Stomach (tissue), 4 donors: Measurements from ENCODE around the gene NCS1.
A peak's percentile ranks its signal among the peaks of the same experiment; 100 is the strongest.

ENCODE experiments used
- CTCF ChIP-seq, 7 experiments: fragments of 450-650 bp in 4 of 7; fragments of 200-600 bp in 3 of 7; sonication (generic) in 3 of 7; IDR thresholded peaks; one replicate each; pipeline ENCODE4 v1.5.1; 2016 to 2019; ENCODE audit warnings: antibody characterized with exemption in 7 of 7, control low read depth in 2 of 7, mild to moderate bottlenecking in 1 of 7
- EP300 ChIP-seq: sonication (generic); formaldehyde crosslinking; IDR thresholded peaks from one replicate; pipeline ENCODE4 v1.6.1; 2017; ENCODE audit warnings: antibody characterized with exemption
- POLR2A ChIP-seq, 4 donors: fragments of 450-650 bp; IDR thresholded peaks; one replicate each; pipeline ENCODE4 v1.6.1; 2016; ENCODE audit warnings: antibody characterized with exemption in 4 of 4, control low read depth in 2 of 4, mild to moderate bottlenecking in 1 of 4, moderate library complexity in 1 of 4
- POLR2AphosphoS5 ChIP-seq, 3 donors: sonication (generic); formaldehyde crosslinking; IDR thresholded peaks; one replicate each; pipeline ENCODE4 v1.6.1; 2016; ENCODE audit warnings: antibody characterized with exemption in 3 of 3

GRCh38 chr9:130156672-130157071 is 15.5 kb upstream of the NCS1 start:
- TF ChIP-seq CTCF (IDR thresholded peaks at IDR 0.05) (peak in 2 of 7 experiments; percentile 11 to 24), POLR2A (IDR thresholded peaks at IDR 0.05) (no peak), EP300 (no peak), POLR2AphosphoS5 (IDR thresholded peaks at IDR 0.05) (no peak)
